ENCODE measurements around the gene TKTL1.

DNA sequence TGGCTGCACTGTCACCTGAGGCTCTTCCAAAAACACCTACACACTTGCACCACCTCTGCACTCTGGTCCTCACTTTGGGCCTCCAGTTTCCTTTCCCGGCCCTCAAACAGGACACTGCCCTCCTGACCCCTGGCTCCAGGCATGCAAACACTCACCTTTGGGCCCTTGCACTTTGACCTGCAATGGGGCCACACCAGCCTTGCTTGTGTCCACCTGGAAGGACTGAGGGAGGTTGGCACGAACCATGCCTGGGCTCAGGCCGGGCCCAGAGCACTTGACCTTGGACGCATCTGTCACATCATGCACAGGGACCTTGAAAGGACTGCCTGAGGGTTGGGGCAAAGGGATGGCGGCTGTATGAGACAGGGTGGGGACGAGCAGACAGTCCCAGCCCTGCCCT lies 63.2 kb downstream of the TKTL1 start:
- TF ChIP-seq, protein P1, sequence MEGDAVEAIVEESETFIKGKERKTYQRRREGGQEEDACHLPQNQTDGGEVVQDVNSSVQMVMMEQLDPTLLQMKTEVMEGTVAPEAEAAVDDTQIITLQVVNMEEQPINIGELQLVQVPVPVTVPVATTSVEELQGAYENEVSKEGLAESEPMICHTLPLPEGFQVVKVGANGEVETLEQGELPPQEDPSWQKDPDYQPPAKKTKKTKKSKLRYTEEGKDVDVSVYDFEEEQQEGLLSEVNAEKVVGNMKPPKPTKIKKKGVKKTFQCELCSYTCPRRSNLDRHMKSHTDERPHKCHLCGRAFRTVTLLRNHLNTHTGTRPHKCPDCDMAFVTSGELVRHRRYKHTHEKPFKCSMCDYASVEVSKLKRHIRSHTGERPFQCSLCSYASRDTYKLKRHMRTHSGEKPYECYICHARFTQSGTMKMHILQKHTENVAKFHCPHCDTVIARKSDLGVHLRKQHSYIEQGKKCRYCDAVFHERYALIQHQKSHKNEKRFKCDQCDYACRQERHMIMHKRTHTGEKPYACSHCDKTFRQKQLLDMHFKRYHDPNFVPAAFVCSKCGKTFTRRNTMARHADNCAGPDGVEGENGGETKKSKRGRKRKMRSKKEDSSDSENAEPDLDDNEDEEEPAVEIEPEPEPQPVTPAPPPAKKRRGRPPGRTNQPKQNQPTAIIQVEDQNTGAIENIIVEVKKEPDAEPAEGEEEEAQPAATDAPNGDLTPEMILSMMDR (IDR thresholded peaks at IDR 0.05) = no peak
- no peak for TF ChIP-seq POLR2A (IDR thresholded peaks at IDR 0.05)

Data from Peyer's patch (tissue), 4 donors.